Endometrial microvascular endothelial cells (primary cell): ENCODE data around the gene C2. TPM values are rescaled to one million over a fixed set of nuclear protein-coding genes. Genes with fewer than 3 reads are reported as not detected.

ENCODE experiments used
- in situ Hi-C: cut with HindIII; loops from 2 replicates; pipeline ENCODE4 v1.10.0; 2017; ENCODE audit warnings: low sequenced_read_pairs, low pct_unique_long_range_greater_than_20kb; ENCODE audit errors: inconsistent ontology term
- total RNA-seq: library from RNA; depleted of rRNA; stranded (reverse); fragments of >200 nt; gene quantifications from one replicate; pipeline ENCODE4 v1.2.3, GENCODE V29; 2015; ENCODE audit errors: inconsistent ontology term

The C2 gene
- total RNA-seq, result not detected

DNA sequence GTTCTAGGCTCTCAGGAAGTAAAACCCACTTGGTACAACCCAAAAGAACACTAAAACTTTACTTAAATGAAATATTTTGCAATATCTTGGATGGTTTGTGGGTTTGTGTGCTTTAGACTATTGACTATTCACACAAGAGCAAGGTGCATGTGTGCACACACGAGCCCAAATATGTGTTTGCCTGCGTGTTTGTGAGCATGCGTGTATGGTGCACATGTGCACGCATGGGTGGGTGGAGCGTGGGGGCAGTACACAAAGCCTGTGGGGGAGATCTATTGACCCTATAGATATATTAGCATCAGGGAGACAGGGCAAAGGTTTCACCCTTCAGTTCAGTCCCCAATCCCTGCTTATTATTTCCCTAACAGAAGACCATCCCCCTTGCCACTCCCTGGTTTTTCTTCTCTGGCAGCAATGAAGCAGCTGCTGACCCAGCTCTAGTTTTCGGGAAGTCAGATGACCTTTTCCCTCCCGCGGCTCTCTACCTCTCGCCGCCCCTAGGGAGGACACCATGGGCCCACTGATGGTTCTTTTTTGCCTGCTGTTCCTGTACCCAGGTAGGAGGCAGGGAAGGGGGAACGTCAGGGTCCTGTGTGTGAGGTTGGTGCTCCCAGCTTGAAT is at the start of gene C2:
C2 (plus strand) TSS at position 476 of the 621 bp plus-strand sequence; CDS start at position 512, 36 bp downstream.
- in situ Hi-C loops, result loop anchor here (25.0 kb wide), 1 partner anchor 185 kb away; the partner anchor contains the start of gene TNXB

DNA sequence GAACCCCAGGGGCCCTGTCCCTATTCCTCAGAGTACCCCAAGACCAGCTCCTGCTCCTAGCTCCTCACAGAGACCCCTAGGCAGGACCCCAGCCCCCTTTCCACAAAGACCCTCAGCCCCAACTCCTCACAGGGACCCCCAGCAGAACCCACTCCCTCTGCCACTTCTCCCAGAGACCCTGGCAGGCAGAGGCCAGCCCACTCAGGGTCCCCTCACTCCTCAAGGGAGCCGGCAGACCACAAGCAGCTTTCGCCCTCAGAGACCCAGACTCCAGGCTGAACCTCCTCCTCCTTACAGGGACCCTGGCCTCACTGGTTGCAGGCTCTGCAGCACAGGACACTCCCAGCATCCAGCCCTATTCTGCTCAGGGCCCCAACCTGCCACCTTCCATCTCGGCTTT is 49.3 kb upstream of the C2 start:
- in situ Hi-C loops, result no loop called here

DNA sequence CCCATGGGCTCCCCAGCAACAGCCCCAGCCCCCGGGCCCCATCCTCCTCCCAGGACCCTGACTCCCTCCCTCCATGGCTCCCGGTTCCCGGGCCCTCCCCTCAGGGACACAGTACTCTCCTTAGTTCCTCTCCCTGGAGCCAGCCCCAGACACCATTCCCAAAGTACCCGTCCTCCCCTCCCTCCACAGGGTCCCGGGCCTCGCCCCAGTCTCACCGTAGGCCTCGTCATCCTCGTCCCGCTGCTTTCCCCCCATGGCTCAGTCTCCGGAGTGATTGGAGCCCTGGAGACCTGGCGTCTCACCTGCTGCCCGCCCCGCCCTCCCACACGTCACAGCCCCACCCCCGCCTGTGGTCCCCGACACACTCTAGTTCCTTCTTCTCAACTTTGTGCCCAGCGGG is 48.8 kb upstream of the C2 start, which contains the start of gene SLC44A4:
SLC44A4 (minus strand) TSS at position 272 of the 400 bp plus-strand sequence; CDS start at position 255, 17 bp downstream.
- in situ Hi-C loops, result no loop called here

DNA sequence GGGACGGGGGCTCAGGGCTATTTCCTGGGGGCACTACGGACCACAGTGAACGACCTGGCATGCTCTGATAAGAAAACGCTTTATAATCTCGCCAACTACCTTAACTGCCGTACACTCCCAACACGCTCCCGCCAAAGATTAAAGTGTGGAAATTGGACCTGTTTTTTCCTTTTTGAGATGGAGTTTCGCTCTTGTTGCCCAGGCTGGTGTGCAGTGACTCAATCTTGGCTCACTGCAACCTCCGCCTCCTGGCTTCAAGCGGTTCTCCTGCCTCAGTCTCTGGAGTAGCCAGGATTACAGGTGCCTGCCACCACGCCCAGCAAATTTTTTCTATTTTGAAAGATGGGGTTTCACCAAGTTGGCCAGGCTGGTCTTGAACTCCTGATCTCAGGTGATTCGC is 48.4 kb upstream of the C2 start:
- in situ Hi-C loops, result no loop called here

DNA sequence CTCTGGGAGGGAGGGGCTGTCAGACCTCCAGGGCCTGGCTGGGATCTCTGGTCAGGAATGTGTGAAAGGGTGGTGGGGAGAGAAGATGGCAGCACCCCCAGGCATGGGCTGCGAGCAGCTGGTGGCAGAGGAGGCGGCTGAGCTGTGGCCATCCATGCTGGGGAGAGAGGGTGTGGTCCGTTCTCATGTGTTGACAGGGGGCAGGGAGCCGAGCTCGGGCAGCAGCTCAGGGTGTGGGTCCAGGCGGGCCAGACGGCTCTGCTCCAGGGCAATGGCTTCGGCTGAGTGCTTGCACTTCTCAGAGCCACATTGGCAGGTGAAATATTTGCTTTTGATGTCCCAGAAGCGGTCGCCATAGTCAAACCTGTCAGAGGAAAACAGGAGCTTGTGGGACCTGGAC is 47.6 kb upstream of the C2 start:
- in situ Hi-C loops, result no loop called here

DNA sequence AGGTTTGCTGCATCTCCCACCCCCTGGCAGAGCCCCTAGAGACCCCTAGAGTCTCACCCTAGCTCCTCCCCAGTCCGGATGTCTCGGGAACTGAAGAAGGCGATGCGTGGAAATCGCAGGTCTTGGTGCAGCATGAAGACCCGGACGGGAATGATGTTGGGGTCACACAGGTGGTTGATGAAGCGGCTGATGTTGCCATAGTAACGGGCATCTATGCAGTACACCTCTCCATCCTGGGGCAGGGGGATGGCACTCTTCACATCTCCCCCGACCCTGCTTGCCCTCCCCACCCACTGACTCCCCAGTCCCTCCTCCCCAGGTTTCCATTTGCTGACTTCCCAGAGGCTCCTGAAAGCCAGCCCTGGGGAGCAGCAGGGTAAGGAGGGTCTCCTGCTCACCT is 46.9 kb upstream of the C2 start:
- in situ Hi-C loops, result no loop called here

DNA sequence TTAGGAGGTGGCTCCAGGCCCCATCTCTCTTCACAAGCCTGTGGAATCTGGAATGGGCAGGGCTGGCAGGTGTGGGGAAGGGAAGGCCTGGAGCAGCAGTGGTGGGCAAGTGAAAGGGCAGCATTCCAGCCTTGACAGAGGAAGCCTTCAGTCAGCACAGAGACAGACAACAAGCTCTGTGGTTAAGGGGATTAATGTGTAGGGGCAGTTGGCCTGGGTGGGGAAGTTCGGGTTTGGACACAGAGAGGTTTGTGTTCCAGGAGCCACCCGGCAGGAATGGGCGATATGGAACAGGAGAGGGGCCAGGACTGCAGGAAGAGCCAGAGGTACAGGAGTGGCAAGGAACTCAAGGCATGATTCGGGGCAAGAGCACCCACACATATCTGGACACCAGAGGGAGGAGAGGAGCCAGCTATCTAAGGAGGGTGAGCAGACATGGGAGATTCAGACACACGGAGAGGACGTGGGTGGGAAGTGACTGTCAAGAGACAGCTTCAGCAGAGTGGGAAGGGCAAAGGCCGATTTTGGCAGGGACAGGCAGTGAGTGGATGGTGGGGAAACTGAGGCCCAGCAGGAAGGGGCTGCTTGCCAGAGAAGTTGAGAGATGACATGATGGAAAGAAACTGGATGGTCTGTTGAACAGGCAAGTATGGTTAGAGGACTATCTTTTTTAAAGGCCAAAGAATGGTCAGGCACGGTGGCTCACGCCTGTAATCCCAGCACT is 46.2 kb upstream of the C2 start:
- in situ Hi-C loops, result no loop called here

DNA sequence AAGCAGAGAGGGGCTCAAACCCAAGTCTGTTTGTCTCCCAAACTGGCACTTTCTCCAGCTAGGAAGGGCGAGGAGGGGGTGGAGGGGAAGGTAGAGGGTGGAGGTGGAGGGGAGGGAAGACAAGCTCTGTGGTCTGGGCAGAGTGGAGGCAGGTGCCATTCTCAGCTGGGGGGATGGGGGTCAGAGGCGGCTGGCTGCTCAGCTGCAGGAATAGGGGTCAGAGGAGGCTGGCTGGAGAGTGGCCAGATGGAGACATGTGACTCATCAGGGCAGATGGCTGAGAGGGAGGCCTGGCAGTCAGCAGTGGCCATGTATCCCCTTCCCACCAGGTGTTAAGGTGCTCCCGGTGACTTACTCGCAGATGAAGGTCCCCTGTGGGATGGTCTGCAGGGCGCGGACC is 45.2 kb upstream of the C2 start:
- in situ Hi-C loops, result no loop called here

DNA sequence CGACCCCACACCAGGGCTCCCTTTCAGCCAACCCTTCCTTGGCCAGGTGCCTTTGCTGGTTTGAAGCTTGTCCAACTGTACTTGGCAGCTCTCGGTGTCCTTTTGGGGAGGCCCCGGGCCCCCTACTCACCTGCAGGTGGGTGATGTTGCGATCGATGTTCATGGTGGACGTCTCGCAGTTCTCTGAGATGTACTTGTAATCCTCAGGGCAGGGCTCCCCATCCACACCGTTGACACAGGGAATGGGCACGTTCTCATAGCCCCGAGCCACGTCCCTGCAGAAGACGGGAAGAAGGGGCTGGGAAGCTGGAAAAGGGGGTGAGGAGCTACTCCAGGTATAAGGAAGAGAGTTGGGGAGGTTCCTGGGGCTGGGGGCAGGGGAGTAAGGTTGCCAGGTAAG is 43.8 kb upstream of the C2 start:
- in situ Hi-C loops, result no loop called here

DNA sequence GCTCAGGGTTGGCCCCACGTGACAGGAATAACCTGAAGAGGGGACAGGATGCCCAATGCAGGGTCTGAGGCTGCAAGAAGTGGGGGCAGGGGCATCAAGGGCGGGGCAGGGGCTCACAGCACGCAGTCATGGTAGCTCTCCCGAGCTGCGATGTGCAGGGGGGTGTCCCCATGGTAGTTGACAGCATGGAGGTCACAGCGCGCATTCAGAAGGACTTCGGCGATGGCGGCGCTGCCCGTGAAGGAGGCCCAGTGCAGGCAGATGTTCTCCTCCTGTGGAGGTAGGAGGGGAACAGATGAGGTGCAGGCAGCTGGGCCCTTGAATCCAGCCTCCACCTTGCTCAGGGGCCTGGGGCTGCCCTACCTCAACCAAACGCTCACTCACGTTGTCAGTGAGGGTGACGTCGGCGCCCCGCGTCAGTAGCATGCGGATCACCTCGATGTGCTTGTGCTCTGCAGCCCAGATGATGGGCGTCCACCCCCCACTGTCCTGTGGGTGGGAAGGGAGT is 42.9 kb upstream of the C2 start:
- in situ Hi-C loops, result no loop called here

DNA sequence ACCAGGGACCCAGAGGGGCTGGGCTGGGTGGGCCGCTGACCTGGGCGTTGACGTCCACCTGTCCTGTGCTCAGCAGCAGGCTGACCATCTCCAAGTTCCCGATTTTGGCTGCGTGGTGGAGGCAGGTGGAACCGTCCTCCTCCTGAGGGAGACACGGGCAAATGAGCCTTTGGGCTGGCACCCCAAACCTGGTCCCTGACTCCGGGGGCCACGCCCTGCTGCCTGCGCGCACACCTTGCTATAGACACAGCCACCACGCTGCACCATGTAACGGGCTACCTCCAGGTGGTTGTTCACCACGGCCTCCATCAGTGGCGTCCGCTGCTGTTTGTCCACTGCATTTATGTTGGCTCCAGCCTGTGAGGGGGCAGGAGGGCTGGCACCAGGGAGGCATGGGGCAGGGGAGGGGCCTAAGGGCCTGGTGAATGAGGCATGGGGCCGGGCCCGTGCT is 41.0 kb upstream of the C2 start:
- in situ Hi-C loops, result no loop called here

DNA sequence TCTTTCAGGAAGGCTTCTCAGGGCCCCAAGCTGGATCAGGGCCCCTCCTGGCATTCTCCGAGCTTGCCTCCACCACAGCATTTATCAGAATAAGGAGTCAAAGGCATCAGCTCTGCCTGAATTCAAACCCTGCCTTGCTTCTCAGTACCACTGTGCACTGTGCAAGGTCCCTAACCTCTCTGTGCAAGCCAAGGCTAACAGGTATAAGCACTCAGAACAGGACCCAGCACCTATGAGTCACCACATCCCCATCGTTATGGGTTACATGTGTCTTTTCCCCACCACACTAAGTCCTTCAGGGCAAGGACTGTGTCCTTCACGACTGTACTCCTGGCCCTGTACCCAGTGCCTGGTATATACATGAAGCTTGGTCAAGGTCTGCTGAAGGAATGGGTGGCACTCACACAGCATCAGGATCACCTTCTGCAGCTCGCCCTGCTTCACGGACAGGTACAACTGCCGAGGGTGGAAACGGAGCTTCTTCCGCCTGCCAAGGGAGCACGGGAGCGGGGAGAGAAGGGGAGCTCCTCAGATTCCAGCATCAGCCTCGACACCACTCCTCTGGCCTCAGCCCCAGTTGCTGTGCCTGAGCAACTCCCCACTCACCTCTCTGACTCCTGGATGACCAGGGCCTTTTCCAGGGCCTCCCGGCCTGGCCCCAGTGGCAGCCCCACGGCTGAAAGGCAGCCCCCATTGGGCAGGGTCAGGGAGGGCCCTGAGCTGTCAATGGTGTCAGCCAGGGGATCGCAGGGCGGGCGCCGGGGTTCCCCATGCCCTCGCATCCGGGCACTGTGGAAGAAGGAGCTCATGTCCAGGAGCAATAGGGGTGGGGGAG is 40.1 kb upstream of the C2 start:
- in situ Hi-C loops, result no loop called here

DNA sequence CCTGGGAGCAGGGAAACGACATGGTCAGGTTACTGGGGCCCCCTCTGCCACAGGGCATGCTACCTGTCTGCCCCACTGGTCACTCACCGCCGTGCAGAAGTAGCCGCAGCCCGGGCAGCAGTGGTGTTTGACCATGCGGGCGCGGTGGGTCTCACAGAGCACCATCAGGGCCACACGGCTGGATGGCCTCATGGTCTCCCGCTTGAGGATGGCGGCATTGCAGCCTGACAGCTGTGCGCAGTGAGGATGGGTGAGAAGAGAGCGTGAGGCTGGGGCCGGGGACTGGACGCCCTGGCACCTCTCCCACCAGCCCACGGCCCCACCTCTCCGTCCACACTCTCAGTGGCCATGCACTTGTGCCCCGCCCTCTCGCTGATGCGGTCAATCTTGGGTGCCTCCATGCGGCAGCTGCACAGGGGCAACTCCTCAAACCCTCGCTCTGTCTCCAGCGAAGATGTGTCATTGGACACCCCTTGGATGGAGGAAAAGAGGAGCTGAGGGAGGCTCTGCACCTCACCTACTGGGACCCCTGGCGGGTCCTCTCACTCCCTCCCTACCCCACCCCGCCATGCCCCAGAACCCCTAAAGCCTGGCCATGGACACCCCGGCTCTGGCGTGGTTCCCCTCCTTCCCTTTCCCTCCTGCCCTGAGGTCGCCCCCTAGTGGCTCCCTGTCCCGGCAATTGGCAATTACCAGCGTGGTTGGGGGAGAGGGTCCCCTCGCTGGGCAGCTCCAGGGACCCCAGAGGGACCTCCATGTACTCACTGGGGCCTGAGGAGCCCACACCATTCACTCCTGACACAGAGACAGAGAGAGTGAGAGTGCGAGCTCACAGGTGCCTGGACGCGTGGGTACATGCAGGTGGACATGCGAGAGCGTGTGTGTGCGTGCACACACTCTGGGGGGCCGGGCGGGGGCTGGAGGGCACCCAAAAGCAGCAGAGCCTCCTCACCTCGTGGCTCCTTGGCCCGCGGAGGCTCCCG is 39.0 kb upstream of the C2 start:
- in situ Hi-C loops, result no loop called here

DNA sequence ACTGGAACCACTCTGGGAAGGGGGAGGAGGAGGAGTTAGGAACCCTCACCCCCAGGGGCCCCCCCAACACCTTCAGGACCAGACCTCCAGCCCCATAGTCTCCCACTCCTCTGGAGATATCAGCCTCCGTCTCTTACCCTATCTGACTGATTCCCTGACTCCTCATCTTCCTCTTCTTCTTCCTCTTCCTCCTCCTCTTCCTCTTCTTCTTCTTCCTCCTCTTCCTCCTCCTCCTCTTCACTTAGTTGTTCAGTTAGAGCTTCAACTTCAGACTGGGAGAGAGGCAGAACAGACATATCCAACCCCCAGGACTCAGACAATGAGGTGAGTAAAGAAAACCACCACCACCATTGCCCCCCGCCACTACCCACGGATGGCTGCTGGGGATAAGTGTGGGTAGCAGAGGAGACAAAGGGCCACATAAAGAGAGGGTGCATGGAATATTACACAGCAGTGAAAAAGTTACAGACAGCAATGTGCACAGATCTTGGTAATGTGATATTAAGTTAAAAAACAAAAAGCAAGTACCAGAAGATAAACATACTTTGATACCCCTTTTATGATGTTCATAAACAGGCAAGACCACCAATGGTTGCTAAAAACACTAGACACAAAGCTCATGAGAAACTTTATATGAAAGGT is 38.1 kb upstream of the C2 start:
- in situ Hi-C loops, result no loop called here

DNA sequence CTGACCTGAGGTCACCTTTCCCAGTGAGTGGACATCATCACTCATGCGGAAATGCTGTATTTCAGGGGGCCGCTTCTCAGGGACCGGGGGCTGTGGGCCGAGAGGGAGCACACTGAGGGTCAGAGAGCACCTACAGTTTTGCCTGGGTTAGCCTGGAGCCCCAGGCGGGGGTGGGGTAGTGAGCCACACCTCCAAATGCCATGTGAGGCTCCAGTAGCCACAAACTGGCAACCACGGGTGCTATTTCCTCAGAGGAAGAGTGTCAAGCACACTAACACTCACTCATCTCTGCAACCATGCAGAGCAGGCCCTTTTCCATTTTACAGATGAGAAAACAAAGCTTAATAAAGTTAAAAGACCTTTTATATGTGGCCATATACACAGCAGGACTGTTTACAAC is 34.7 kb upstream of the C2 start:
- in situ Hi-C loops, result no loop called here

DNA sequence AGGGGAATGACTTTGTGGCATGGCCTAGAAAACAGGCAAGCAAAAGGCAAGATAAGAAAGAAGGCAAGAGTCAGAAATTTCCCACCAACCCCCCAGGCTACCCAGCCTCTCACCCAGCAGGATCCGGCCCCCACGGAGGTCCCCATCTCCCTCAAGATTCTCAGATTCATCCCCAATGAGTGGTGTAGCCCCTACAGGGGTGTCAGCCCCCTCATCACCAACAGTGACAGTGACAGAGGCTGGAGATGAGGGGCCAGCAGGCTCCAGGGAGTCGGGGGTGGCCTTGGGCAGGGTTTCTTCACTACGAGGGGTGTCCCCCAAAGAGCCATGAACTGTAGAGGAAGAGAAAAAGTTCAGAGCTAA is 31.0 kb upstream of the C2 start:
- in situ Hi-C loops, result no loop called here

DNA sequence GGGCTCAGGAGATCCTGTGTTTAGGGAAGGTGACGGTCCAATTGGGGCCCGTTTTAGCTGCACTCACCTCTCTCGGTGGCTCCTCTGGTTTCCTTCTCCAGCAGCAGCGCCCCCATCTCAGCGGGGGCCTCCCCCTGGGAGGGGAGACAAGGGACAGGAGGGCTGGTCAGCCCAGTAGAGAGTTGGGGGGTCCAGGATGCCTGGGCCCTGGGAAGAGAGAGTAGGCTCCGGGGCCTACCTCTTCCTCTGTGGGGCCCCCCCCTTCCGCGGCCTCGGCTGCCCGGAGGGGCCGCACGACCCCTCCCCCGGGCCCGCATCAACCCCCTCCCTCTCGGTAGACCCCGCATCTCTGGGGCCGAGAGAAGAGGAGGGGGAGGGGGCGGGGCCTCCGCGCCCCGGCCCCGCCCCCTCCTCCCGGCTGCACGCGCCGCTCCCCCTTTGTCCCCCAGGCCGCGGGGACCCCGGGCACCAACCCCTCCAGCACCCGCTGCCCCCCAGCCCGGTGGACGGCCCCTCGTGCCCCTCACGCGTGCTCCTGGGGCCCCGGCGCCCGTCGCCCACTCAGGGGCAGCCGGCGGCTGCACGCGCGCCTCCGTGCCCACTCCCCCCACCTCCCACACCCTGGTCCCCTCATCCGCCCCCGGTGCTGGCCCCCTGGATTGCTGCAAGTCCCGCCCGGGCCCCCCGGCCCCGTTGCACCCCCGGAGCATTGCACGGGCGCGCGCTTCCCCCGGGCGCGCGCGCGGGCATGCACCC is 30.5 kb upstream of the C2 start:
- in situ Hi-C loops, result no loop called here
